Brain microvascular endothelial cell (primary cell): ENCODE data around the gene TMUB2.
A peak's percentile ranks its signal among the peaks of the same experiment; 100 is the strongest.

Source experiments
- DNase-seq: peaks from one replicate; pipeline ENCODE4 v3.0.0-alpha.2; 2020
- H3K27ac ChIP-seq: fragments of 250-450 bp; sonication (Bioruptor Pico); 2 replicates; pipeline ENCODE4 v1.5.1; 2020; ENCODE audit warnings: mild to moderate bottlenecking, moderate library complexity
- H3K27me3 ChIP-seq: fragments of 250-450 bp; sonication (Bioruptor Pico); replicated peaks from 2 replicates; pipeline ENCODE4 v1.5.1; 2020; ENCODE audit warnings: mild to moderate bottlenecking
- H3K36me3 ChIP-seq: fragments of 250-450 bp; sonication (Bioruptor Pico); replicated peaks from 2 replicates; pipeline ENCODE4 v1.5.1; 2020; ENCODE audit warnings: mild to moderate bottlenecking
- H3K4me3 ChIP-seq: 2 replicates; pipeline ENCODE4 v1.5.1; 2011; ENCODE audit warnings: low read depth, mild to moderate bottlenecking, control low read depth, low read length, moderate library complexity
- in situ Hi-C: cut with HindIII; loops from 2 replicates; pipeline ENCODE4 v1.10.0; 2017; ENCODE audit warnings: low sequenced_read_pairs, low pct_ligation_motif_present
- TF ChIP-seq, protein P1 (sequence below): IDR thresholded peaks from 2 replicates; pipeline ENCODE4 v1.5.1; 2011; ENCODE audit warnings: low read depth, mild to moderate bottlenecking, moderate library complexity, low read length, control low read depth, inconsistent platforms; ENCODE audit errors: missing control alignments

TMUB2 gene

GRCh38 chr17:44213403-44214229, 26.8 kb downstream of the TMUB2 start:
- TF ChIP-seq, protein P1, sequence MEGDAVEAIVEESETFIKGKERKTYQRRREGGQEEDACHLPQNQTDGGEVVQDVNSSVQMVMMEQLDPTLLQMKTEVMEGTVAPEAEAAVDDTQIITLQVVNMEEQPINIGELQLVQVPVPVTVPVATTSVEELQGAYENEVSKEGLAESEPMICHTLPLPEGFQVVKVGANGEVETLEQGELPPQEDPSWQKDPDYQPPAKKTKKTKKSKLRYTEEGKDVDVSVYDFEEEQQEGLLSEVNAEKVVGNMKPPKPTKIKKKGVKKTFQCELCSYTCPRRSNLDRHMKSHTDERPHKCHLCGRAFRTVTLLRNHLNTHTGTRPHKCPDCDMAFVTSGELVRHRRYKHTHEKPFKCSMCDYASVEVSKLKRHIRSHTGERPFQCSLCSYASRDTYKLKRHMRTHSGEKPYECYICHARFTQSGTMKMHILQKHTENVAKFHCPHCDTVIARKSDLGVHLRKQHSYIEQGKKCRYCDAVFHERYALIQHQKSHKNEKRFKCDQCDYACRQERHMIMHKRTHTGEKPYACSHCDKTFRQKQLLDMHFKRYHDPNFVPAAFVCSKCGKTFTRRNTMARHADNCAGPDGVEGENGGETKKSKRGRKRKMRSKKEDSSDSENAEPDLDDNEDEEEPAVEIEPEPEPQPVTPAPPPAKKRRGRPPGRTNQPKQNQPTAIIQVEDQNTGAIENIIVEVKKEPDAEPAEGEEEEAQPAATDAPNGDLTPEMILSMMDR: no peak
- Histone ChIP-seq H3K4me3 (no peak overlapping the region), H3K36me3 (peaks cover 58% of the 10 kb centered on the region), H3K27ac (no peak overlapping the region), H3K27me3 (no peaks in the 10 kb centered on the region)
- no peak for DNase-seq
- in situ Hi-C loops: no loop called here

GRCh38 chr17:44214230-44214494, 27.4 kb downstream of the TMUB2 start:
- Histone ChIP-seq H3K27ac (no peak overlapping the region), H3K4me3 (no peak overlapping the region), H3K27me3 (no peaks in the 10 kb centered on the region), H3K36me3 (peaks cover 55% of the 10 kb centered on the region)
- TF ChIP-seq, protein P1: no peak
- no peak for DNase-seq
- in situ Hi-C loops: no loop called here

DNA sequence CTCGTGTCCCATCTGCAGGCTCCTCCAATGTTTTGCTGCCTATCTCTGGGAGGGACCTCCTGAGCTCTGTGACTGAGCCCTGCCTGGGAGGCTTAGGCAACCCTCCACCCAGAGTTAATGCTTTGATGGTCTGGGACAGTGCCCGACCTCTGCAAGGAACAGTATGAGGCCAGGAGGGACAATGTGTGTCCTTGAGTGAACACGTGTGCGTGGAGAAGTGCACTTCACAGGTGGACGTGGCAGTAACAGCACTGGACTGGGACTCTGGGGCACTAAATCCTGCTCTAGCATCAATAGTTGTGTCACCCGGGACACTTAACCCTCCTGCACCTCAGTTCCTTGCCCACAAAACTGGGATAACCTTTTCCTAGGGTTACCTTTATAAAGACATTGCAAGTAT, 28.1 kb downstream of the TMUB2 start:
- TF ChIP-seq, protein P1: no peak
- Histone ChIP-seq H3K36me3 (peaks cover 49% of the 10 kb centered on the region), H3K27me3 (no peaks in the 10 kb centered on the region), H3K27ac (no peak overlapping the region), H3K4me3 (no peak overlapping the region)
- in situ Hi-C loops: no loop called here
- DNase-seq: no peak

GRCh38 chr17:44216173-44216572, 29.4 kb downstream of the TMUB2 start:
- in situ Hi-C loops: no loop called here
- no peak for DNase-seq
- no peak overlapping the region for H3K27ac ChIP-seq
- H3K4me3 ChIP-seq: no peak overlapping the region
- no peaks in the 10 kb centered on the region for H3K27me3 ChIP-seq
- TF ChIP-seq, protein P1: no peak
- peaks cover 42% of the 10 kb centered on the region for H3K36me3 ChIP-seq

- no peak overlapping the region for H3K27ac ChIP-seq
- no peak overlapping the region for H3K4me3 ChIP-seq
- H3K27me3 ChIP-seq: no peaks in the 10 kb centered on the region
- in situ Hi-C loops: no loop called here
- TF ChIP-seq, protein P1: no peak
- no peak for DNase-seq
- H3K36me3 ChIP-seq: peaks cover 37% of the 10 kb centered on the region
These were observed 29.9 kb downstream of the TMUB2 start for GRCh38 chr17:44216694-44217093.

- DNase-seq: no peak
- TF ChIP-seq, protein P1: no peak
- in situ Hi-C loops: no loop called here
These were observed 31.1 kb downstream of the TMUB2 start for GRCh38 chr17:44217738-44218343.

More at GRCh38 chr17:44217738-44218343, 31.1 kb downstream of the TMUB2 start:
- Histone ChIP-seq H3K4me3 (peak overlapping the region; percentile 82), H3K27me3 (no peaks in the 10 kb centered on the region), H3K36me3 (peaks cover 36% of the 10 kb centered on the region), H3K27ac (no peak overlapping the region)
